OCI-LY3 (cell line): Measurements from ENCODE around the gene TMEM97.

Experiments
- H2AFZ ChIP-seq: fragments of 200-600, 300-600 bp; shearing (Covaris generic); 2 replicates; pipeline ENCODE4 v1.6.0; 2014; ENCODE audit warnings: antibody characterized with exemption, low read depth, low read length
- H3K27ac ChIP-seq: fragments of 200-600, 300-600 bp; sonication (generic); 2 replicates; pipeline ENCODE4 v1.5.1; 2014; ENCODE audit warnings: mild to moderate bottlenecking, low read length, moderate library complexity, mixed read lengths
- H3K27me3 ChIP-seq: fragments of 200-600, 300-600 bp; sonication (generic); 2 replicates; pipeline ENCODE4 v1.6.1; 2014; ENCODE audit warnings: low read depth, low read length, mixed read lengths
- H3K36me3 ChIP-seq: fragments of 200-600, 300-600 bp; sonication (generic); replicated peaks from 2 replicates; pipeline ENCODE3; 2014; ENCODE audit warnings: low read depth, low read length, mixed read lengths
- H3K4me1 ChIP-seq: fragments of 300-600, 200-600 bp; sonication (generic); 2 replicates; pipeline ENCODE4 v1.6.1; 2014; ENCODE audit warnings: low read length, mixed read lengths
- H3K4me2 ChIP-seq: fragments of 200-600, 300-600 bp; sonication (generic); 2 replicates; pipeline ENCODE4 v1.6.1; 2014; ENCODE audit warnings: low read length, mixed read lengths
- H3K4me3 ChIP-seq: fragments of 300-600, 200-600 bp; sonication (generic); 2 replicates; pipeline ENCODE4 v1.5.1; 2014; ENCODE audit warnings: antibody characterized with exemption, mild to moderate bottlenecking, low read length, moderate library complexity
- H3K79me2 ChIP-seq: fragments of 300-600, 200-600 bp; shearing (Covaris generic); 2 replicates; pipeline ENCODE4 v1.6.1; 2014; ENCODE audit warnings: mild to moderate bottlenecking, low read length, mixed read lengths
- H3K9ac ChIP-seq: fragments of 300-600, 200-600 bp; shearing (Covaris generic); 2 replicates; pipeline ENCODE4 v1.6.0; 2014; ENCODE audit warnings: mild to moderate bottlenecking, low read length, moderate library complexity
- H3K9me3 ChIP-seq: fragments of 200-600, 300-600 bp; shearing (Covaris generic); 2 replicates; pipeline ENCODE4 v1.6.1; 2014; ENCODE audit warnings: low read length, mixed read lengths; ENCODE audit not compliant: insufficient read depth
- H4K20me1 ChIP-seq: fragments of 200-600, 300-600 bp; sonication (generic); 2 replicates; pipeline ENCODE4 v1.6.1; 2016; ENCODE audit warnings: low read length, mixed read lengths; ENCODE audit not compliant: insufficient read depth
- EZH2phosphoT487 ChIP-seq: fragments of 200-600 bp; shearing (Covaris generic); IDR thresholded peaks from 2 replicates; pipeline ENCODE4 v1.6.1; 2018; ENCODE audit warnings: antibody characterized with exemption, mixed run types, low read depth
- TF ChIP-seq, protein P1 (sequence below): fragments of 200-600, 300-600 bp; sonication (generic); IDR thresholded peaks from 2 replicates; pipeline ENCODE4 v1.5.1; 2014; ENCODE audit warnings: antibody characterized with exemption, low read length, low read depth

Gene TMEM97

DNA sequence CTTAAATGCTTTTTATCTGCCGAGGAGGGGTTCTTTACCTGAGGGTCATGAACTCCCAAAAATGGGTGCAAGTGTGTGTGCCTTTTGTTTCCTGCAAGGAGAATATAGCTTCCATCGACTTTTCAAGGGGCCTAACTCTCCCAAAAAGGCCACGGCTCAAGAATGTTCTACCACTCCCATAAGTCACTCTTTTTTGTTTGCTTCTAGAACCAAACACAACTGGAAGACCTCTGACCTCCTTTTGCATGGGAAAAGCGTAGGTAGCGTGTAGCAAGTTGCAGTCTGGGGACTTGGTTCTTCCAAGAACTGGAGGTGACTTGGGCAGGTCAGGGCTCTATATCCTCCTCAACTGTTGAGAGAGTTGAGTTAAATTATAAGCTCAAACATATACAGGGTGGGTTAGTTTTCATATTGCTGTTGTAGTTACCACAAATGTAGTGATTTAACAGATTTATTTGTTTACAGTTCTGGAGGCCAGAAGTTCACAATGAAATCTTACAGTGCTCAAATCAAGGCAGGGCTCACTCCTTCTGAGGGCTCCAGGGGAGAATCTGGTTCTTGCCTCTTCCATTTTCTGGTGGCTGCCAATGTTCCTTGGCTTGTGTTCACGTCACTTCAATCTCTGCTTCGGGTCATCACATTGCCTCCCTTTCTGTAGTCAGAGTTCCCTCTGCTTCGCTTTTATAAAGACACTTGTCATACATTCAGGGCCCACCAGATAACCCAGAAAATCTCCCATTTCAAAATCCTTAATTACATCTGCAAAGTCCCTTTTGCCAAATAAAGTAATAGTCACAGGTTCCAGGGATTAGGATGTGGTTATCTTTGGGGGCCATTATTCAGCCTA is 1.4 kb downstream of the TMEM97 start:
- no peak overlapping the region for H2AFZ ChIP-seq
- H3K36me3 ChIP-seq = peaks cover 34% of the 10 kb centered on the region
- peaks cover 86% of the 10 kb centered on the region for H3K79me2 ChIP-seq
- peaks cover 37% of the 10 kb centered on the region for H4K20me1 ChIP-seq
- peaks cover 58% of the 10 kb centered on the region for H3K4me1 ChIP-seq
- H3K9ac ChIP-seq = peak overlapping the region; percentile 90
- TF ChIP-seq, protein P1, sequence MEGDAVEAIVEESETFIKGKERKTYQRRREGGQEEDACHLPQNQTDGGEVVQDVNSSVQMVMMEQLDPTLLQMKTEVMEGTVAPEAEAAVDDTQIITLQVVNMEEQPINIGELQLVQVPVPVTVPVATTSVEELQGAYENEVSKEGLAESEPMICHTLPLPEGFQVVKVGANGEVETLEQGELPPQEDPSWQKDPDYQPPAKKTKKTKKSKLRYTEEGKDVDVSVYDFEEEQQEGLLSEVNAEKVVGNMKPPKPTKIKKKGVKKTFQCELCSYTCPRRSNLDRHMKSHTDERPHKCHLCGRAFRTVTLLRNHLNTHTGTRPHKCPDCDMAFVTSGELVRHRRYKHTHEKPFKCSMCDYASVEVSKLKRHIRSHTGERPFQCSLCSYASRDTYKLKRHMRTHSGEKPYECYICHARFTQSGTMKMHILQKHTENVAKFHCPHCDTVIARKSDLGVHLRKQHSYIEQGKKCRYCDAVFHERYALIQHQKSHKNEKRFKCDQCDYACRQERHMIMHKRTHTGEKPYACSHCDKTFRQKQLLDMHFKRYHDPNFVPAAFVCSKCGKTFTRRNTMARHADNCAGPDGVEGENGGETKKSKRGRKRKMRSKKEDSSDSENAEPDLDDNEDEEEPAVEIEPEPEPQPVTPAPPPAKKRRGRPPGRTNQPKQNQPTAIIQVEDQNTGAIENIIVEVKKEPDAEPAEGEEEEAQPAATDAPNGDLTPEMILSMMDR = no peak
- TF ChIP-seq EZH2phosphoT487 = no peak
- no peaks in the 10 kb centered on the region for H3K27me3 ChIP-seq
- H3K4me2 ChIP-seq = peak overlapping the region; percentile 97
- H3K4me3 ChIP-seq = peak overlapping the region; percentile 84
- H3K9me3 ChIP-seq = no peaks in the 10 kb centered on the region
- H3K27ac ChIP-seq = peak overlapping the region; percentile 73

- Histone ChIP-seq H3K4me1 (peaks cover 82% of the 10 kb centered on the region), H3K4me2 (peak overlapping the region; percentile 49), H3K27ac (peak overlapping the region; percentile 94), H3K9ac (no peak overlapping the region), H3K79me2 (peaks cover 96% of the 10 kb centered on the region), H3K36me3 (peaks cover 70% of the 10 kb centered on the region), H4K20me1 (peaks cover 53% of the 10 kb centered on the region), H3K4me3 (peak overlapping the region; percentile 13), H3K9me3 (no peaks in the 10 kb centered on the region), H3K27me3 (no peaks in the 10 kb centered on the region), H2AFZ (no peak overlapping the region)
- TF ChIP-seq, protein P1 = no peak
- no peak for TF ChIP-seq EZH2phosphoT487
These were observed 5.3 kb downstream of the TMEM97 start for GRCh38 chr17:28324267-28324745.

DNA sequence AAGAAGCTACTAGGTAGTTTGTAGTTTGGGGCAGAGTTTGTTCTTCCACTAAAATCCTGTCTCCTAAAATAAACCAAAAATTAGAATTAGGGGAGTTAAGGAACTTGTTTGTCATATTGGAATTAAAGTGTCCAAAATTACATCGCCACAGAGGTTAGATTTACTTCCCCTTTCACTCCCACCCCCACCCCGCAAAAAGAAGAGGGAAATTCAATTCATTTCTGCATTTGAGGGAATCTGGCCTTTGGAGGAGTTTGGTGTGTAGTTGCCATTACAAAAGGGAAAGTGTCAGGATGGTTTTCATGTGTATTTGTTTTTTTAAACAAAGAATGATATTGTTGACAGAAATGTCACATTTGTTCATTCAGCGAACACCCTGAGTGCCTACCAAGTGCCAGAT is 5.8 kb downstream of the TMEM97 start:
- peaks cover 71% of the 10 kb centered on the region for H3K36me3 ChIP-seq
- peak overlapping the region; percentile 49 for H3K4me2 ChIP-seq
- peaks cover 82% of the 10 kb centered on the region for H3K4me1 ChIP-seq
- no peak for TF ChIP-seq EZH2phosphoT487
- no peak overlapping the region for H2AFZ ChIP-seq
- peak overlapping the region; percentile 13 for H3K4me3 ChIP-seq
- H3K79me2 ChIP-seq = peaks cover 93% of the 10 kb centered on the region
- H3K9me3 ChIP-seq = no peaks in the 10 kb centered on the region
- H3K27ac ChIP-seq = peak overlapping the region; percentile 94
- H3K27me3 ChIP-seq = no peaks in the 10 kb centered on the region
- H3K9ac ChIP-seq = no peak overlapping the region
- H4K20me1 ChIP-seq = peaks cover 53% of the 10 kb centered on the region

- Histone ChIP-seq H3K27ac (peak overlapping the region; percentile 94), H3K36me3 (peaks cover 68% of the 10 kb centered on the region), H4K20me1 (peaks cover 53% of the 10 kb centered on the region), H3K27me3 (no peaks in the 10 kb centered on the region), H3K4me2 (peak overlapping the region; percentile 49), H3K4me1 (peaks cover 80% of the 10 kb centered on the region), H3K79me2 (peaks cover 88% of the 10 kb centered on the region), H3K9me3 (no peaks in the 10 kb centered on the region), H3K4me3 (peak overlapping the region; percentile 13; the same call in 1 of the 2 replicates), H2AFZ (no peak overlapping the region), H3K9ac (no peak overlapping the region)
- no peak for TF ChIP-seq EZH2phosphoT487
- TF ChIP-seq, protein P1 = no peak
These were observed 6.2 kb downstream of the TMEM97 start for GRCh38 chr17:28325211-28325610.
